ENCODE data around the gene ORAI2. TPM values are rescaled to one million over a fixed set of nuclear protein-coding genes. Genes with fewer than 3 reads are reported as not detected.

Gene ORAI2
- total RNA-seq, 4 donors from 2014 or later: 11.4 to 31.6 (median 26.6) TPM

DNA sequence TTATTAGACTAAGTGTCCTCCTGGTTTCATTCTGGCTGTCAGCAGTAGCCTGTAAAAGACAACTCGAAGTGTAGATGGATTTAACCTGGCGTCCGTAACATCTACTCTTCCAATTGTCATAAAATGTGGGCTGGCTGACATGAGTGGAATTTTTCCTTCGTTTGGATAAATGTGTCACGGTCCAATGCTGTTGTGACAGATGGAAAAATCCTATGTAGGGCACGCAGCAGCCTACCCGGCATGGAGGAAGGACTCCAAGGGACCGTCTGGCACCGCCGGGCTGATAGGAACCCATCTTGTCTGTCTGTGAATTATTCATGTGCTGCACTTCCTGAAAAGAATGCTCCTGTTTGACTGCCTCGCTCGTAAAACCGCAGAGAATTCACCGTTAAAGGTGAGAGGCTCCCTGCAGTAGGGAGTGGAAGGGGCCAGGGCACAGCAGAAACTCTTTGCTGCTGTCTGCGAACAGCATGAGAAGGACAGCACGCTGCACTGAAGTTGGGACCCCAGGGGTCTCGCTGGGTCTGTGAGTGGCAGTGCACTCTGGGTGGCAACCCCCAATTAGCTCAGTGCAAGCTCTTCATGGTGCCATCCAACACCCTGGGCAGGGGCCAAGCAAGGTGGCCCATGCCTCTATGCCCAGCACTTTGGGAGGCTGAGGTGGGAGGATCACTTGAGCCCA, 1.6 kb upstream of the ORAI2 start:
- ATAC-seq (ENCODE audit: low FRiP score) (no peak), DNase-seq (ENCODE audit: low spot score) (no peak)

DNA sequence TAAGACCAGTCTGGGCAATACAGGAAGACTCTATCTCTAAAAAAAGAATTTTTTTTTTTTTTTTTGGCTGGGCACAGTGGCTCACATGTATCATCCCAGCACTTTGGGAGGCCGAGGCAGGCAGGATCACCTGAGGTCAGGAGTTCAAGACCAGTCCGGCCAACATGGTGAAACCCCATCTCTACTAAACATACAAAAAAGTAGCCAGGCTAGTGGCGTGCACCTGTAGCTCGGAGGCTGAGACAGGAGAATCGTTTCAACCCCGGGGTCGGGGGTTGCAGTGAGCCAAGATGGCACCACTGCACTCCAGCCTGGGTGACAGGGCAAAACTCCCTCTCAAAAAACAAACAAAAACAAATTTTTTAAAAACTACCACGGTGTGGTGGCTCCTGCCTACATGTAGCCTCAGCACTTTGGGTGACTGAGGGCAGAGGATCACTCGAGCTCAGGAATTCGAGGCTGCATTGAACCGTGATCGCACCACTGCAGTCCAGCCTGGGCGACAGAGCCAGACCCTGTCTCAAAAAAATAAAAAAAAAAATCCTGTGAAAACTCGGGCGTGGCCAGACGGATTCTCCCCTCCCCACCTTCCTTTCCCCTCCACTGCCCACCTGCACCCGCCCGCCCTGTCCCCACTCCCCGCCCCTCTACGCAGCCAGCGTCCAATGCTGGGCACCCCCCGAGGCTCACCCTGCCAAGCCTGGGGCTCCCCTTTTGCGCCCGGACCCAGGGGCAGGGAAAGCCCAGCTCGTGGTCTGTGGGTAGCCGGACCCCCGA, 745 bp upstream of the ORAI2 start:
- ATAC-seq (ENCODE audit: low FRiP score) (peak; percentile 7), DNase-seq (ENCODE audit: low spot score) (no peak)
- TF ChIP-seq, protein P1, sequence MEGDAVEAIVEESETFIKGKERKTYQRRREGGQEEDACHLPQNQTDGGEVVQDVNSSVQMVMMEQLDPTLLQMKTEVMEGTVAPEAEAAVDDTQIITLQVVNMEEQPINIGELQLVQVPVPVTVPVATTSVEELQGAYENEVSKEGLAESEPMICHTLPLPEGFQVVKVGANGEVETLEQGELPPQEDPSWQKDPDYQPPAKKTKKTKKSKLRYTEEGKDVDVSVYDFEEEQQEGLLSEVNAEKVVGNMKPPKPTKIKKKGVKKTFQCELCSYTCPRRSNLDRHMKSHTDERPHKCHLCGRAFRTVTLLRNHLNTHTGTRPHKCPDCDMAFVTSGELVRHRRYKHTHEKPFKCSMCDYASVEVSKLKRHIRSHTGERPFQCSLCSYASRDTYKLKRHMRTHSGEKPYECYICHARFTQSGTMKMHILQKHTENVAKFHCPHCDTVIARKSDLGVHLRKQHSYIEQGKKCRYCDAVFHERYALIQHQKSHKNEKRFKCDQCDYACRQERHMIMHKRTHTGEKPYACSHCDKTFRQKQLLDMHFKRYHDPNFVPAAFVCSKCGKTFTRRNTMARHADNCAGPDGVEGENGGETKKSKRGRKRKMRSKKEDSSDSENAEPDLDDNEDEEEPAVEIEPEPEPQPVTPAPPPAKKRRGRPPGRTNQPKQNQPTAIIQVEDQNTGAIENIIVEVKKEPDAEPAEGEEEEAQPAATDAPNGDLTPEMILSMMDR (IDR thresholded peaks at IDR 0.05): no peak

More for the DNA sequence above, 1.6 kb upstream of the ORAI2 start:
- TF ChIP-seq, protein P1 (IDR thresholded peaks at IDR 0.05): no peak

DNA sequence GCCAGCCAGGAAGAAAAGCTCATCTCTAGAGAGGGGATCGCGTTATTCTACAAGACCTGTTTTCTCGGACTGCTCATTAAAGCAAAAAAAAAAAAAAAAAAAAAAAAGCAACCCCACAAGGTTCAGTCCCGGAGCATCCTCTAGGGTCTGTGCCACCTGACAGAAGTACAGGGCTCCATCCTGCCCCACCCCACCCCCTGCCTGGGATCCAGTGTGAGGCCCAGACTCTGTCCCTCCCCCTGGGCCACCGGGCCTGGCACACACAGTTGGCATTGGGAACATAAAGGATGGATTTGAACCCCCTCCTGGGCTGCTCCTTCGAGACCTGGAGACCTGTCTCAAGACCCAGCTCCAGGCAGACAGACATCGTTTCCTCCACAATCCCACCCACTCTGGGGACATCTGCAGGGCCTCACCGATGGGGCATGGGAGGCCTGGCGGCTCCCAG, 688 bp downstream of the ORAI2 start:
- TF ChIP-seq, protein P1 (IDR thresholded peaks at IDR 0.05): no peak
- ATAC-seq (ENCODE audit: low FRiP score): no peak
- DNase-seq (ENCODE audit: low spot score): no peak

DNA sequence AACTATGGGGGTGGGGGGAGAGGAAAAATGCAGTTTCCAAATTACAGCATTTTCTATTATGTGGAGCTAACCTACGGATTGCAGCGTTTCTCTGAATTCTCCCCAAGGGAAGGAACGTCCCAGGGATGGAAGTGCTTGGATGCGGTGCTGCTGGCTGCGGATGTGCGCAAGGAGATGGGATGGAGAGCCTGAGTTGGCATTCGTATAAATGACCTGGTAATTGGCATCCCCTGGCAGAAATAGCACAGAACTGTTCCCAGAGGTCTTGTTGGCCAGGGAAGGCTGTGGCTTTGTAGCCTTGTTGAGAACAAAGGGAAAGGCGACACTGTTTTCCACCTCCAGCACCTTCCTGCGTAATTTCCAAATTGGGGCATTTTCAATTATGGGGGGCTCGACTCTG, 2.7 kb downstream of the ORAI2 start:
- TF ChIP-seq, protein P1 (IDR thresholded peaks at IDR 0.05): no peak
- DNase-seq (ENCODE audit: low spot score): no peak
- ATAC-seq (ENCODE audit: low FRiP score): no peak

DNA sequence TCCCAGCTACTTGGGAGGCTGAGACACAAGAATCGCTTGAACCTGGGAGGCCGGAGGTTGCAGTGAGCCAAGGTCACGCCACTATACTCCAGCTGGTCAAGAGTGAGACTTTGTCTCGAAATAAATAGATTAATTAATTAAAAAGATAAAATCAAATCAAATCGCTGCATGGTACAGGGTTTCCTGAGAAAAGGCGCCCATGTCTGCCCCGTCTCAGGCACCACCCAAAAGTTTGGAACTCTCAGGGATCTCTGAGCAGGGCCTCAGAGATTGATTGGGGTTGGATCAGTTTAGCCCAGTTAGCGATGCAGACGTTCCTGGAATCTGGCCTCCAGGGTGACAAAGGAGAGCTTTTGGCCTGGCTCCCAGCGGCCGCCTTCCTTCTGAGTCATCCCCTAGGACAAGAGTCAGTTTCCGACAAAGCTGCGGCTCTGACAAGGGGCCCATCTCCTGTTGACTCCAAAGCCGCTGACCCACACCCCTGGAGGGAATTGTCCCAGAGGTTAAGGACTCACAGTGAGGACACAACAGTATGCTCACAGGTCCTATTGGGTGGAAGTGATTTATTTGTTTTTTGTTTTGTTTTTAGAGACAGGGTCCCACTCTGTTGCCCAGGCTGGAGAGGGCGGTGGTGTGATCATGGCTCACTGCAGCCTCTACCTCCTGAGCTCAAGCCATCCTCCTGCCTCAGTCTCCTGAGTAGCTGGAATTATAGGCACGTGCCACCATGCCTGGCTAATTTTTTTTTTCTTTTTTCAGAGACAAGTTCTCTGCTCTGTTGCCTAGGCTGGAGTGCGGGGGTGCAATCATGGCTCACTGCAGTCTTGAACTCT, 6.8 kb downstream of the ORAI2 start:
- TF ChIP-seq, protein P1 (IDR thresholded peaks at IDR 0.05): no peak
- DNase-seq (ENCODE audit: low spot score) (no peak), ATAC-seq (ENCODE audit: low FRiP score) (peak; percentile 25)

DNA sequence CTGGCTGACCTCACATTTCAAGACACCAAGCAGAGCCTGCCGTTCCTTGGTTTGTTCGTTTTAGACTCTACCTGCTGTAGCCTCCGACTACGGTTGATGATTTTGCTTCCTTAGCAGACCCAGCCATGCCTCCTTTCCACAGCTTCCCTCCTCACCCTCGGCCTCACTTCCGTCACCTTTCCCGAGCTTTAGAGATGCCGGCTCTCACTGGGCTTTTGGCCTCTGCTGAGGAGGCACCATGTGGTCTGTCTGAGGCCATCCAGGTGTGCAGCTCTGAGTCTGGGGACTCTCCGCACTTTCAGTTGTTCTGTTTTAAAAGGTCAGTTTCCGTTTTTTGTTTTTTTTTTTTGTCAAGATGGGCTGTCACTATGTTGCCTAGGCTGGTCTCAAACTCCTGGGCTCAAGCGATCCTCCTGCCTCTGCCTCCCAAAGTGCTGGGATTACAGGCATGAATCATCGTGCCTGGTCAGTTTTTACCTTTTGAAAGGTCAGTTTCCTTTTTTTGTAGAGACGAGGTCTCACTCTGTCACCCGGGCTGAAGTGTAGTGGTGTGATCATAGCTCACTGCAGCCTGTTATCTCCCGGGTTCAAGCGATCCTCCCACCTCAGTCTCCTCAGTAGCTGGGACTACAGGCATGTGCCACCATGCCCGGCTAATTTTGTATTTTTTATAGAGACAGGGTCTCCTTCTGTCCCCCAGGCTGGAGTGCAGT, 11.7 kb downstream of the ORAI2 start:
- ATAC-seq (ENCODE audit: low FRiP score): no peak
- TF ChIP-seq, protein P1 (IDR thresholded peaks at IDR 0.05): no peak
- no peak for DNase-seq (ENCODE audit: low spot score)
